PFSK-1 (cell line): Measurements from ENCODE around the gene TRMT1.

Source experiments
- FOXP2 ChIP-seq: optimal IDR thresholded peaks from 2 replicates; pipeline ENCODE3; 2011; ENCODE audit warnings: borderline replicate concordance, control low read depth, inconsistent platforms; ENCODE audit not compliant: insufficient read depth; ENCODE audit errors: extremely low read length, extremely low read depth
- POLR2AphosphoS5 ChIP-seq: IDR thresholded peaks from 2 replicates; pipeline ENCODE4 v1.6.1; 2012; ENCODE audit warnings: low read depth, mild to moderate bottlenecking, control low read depth, low read length, moderate library complexity
- REST ChIP-seq, 2 experiments: IDR thresholded peaks; 2 replicates each; pipeline versions ENCODE4 v1.6.1 to v1.8.0; 2011 to 2012; ENCODE audit warnings: low read depth in 2 of 2, low read length in 2 of 2, control low read depth in 1 of 2, inconsistent platforms in 1 of 2, mild to moderate bottlenecking in 1 of 2, moderate library complexity in 1 of 2; ENCODE audit not compliant: insufficient read depth in 1 of 2
- SIN3A ChIP-seq: IDR thresholded peaks from 2 replicates; pipeline ENCODE4 v1.6.1; 2012; ENCODE audit warnings: mild to moderate bottlenecking, low read length, moderate library complexity, borderline replicate concordance; ENCODE audit not compliant: insufficient read depth
- TAF1 ChIP-seq: IDR thresholded peaks from 2 replicates; pipeline ENCODE4 v1.6.1; 2012; ENCODE audit warnings: low read length, control low read depth, borderline replicate concordance; ENCODE audit not compliant: insufficient read depth

The TRMT1 gene

GRCh38 chr19:13149628-13150186, 33.2 kb upstream of the TRMT1 start:
- TF ChIP-seq TAF1 (no peak), SIN3A (0 out of 2 replicates have a peak, but pooled peaks have one; percentile 3)

- TF ChIP-seq POLR2AphosphoS5 (no peak), SIN3A (no peak)
Observed at GRCh38 chr19:13146763-13147563, 30.4 kb upstream of the TRMT1 start.

GRCh38 chr19:13139633-13140311, 23.2 kb upstream of the TRMT1 start:
- TF ChIP-seq POLR2AphosphoS5: no peak
- TF ChIP-seq TAF1: no peak
- no peak for TF ChIP-seq FOXP2
- no peak for TF ChIP-seq REST (IDR thresholded peaks at IDR 0.05; ENCODE audit: insufficient read depth in 1 of 2, low read depth in 2 of 2, low read length in 2 of 2)
- TF ChIP-seq SIN3A: no peak

- no peak for TF ChIP-seq SIN3A
- TF ChIP-seq REST (IDR thresholded peaks at IDR 0.05; ENCODE audit: insufficient read depth in 1 of 2, low read depth in 2 of 2, low read length in 2 of 2): no peak
- TF ChIP-seq TAF1: no peak
- no peak for TF ChIP-seq FOXP2
- TF ChIP-seq POLR2AphosphoS5: no peak
Observed at GRCh38 chr19:13138916-13139198, 22.3 kb upstream of the TRMT1 start.

- no peak for TF ChIP-seq REST (IDR thresholded peaks at IDR 0.05; ENCODE audit: insufficient read depth in 1 of 2, low read depth in 2 of 2, low read length in 2 of 2)
- no peak for TF ChIP-seq TAF1
- no peak for TF ChIP-seq SIN3A
- TF ChIP-seq FOXP2: no peak
- TF ChIP-seq POLR2AphosphoS5: no peak
Observed at GRCh38 chr19:13138171-13138915, 21.8 kb upstream of the TRMT1 start.
